HCT116 (cell line): ENCODE results near the gene COL19A1. TPM values are rescaled to one million over a fixed set of nuclear protein-coding genes. Genes with fewer than 3 reads are reported as not detected.

Experiments used
- ATAC-seq: fragments of 200-7000 bp; cut with Tn5 transposase; 2 replicates; pipeline ENCODE4 v1.9.1; 2020; ENCODE audit warnings: mild to moderate bottlenecking, moderate library complexity
- BruUV-seq: library from RNA; stranded (reverse); fragments of 400-500 nt; replicated peaks from 2 replicates; lab custom pipeline; 2021; lab: Mats Ljungman, UMichigan
- CTCF ChIA-PET: fragments of 300-600 bp; sonication (Branson Sonifier 250); formaldehyde crosslinking; loops from one replicate; lab custom pipeline; 2021; ENCODE audit warnings: antibody characterized with exemption; lab: Charles Lee
- POLR2A ChIA-PET: fragments of 300-600, 350-600 bp; sonication (Branson Sonifier 250); formaldehyde crosslinking; loops from one replicate; lab custom pipeline; 2021; ENCODE audit warnings: antibody characterized with exemption; lab: Charles Lee
- RAD21 ChIA-PET, 2 experiments: fragments of 300-600 bp; sonication (Branson Sonifier 250); formaldehyde crosslinking; loops; one replicate each; lab custom pipeline; 2023; ENCODE audit warnings: low total read pairs in 2 of 2; ENCODE audit not compliant: uncharacterized antibody in 2 of 2, unreplicated experiment in 2 of 2, low non-redundant PET in 1 of 2; lab: Charles Lee
- DNase-seq: peaks from one replicate; pipeline ENCODE4 v3.0.0-alpha.2; 2010; ENCODE audit warnings: low read depth, low spot score
- H2AFZ ChIP-seq: fragments of 200-600 bp; shearing (Covaris generic), sonication (generic); 2 replicates; pipeline ENCODE4 v1.6.1; 2017; ENCODE audit warnings: low read depth, mixed run types, mixed read lengths, antibody characterized with exemption, low read length; ENCODE audit not compliant: poor library complexity, severe bottlenecking
- H3K27ac ChIP-seq: 2 replicates; pipeline ENCODE4 v1.5.1; 2012; ENCODE audit warnings: low read depth, low read length
- H3K27me3 ChIP-seq: fragments of 200-600 bp; sonication (generic); 2 replicates; pipeline ENCODE4 v1.6.1; 2016; ENCODE audit warnings: mixed run types, low read length, mixed read lengths; ENCODE audit not compliant: insufficient read depth
- H3K36me3 ChIP-seq, 2 experiments: fragments of 200-500 bp in 1 of 2; fragments of 200-600 bp in 1 of 2; sonication (Bioruptor generic) in 1 of 2; sonication (generic) in 1 of 2; 2 replicates each; pipeline versions ENCODE4 v1.5.1 to v1.6.1; 2014 to 2016; ENCODE audit warnings: low read length in 2 of 2, inconsistent platforms in 1 of 2, mixed read lengths in 1 of 2, mixed run types in 1 of 2; ENCODE audit not compliant: insufficient read depth in 2 of 2, control insufficient read depth in 1 of 2
- H3K4me1 ChIP-seq, 2 experiments: fragments of 200-600 bp in 1 of 2; sonication (generic) in 1 of 2; 2 replicates each; pipeline versions ENCODE4 v1.5.1 to v1.6.1; 2012 to 2017; ENCODE audit warnings: low read length in 2 of 2, inconsistent platforms in 1 of 2, mild to moderate bottlenecking in 1 of 2, mixed read lengths in 1 of 2, mixed run types in 1 of 2, moderate library complexity in 1 of 2; ENCODE audit not compliant: insufficient read depth in 2 of 2, control insufficient read depth in 1 of 2
- H3K4me2 ChIP-seq: fragments of 200-600 bp; sonication (generic); 2 replicates; pipeline ENCODE4 v1.6.1; 2017; ENCODE audit warnings: mixed run types, low read length, mixed read lengths
- H3K4me3 ChIP-seq, 2 experiments: fragments of 200-600 bp in 1 of 2; sonication (generic) in 1 of 2; replicated peaks in 1 of 2; 2 replicates each; pipeline ENCODE4 v1.5.1; 2011 to 2016; ENCODE audit warnings: low read length in 2 of 2, control low read depth in 1 of 2, low read depth in 1 of 2, mild to moderate bottlenecking in 1 of 2, mixed read lengths in 1 of 2, mixed run types in 1 of 2
- H3K79me2 ChIP-seq: fragments of 200-600 bp; sonication (generic); 2 replicates; pipeline ENCODE4 v1.6.1; 2017; ENCODE audit warnings: mild to moderate bottlenecking, mixed run types, low read length, moderate library complexity, mixed read lengths; ENCODE audit not compliant: insufficient read depth
- H3K9ac ChIP-seq: fragments of 200-600 bp; sonication (generic); 2 replicates; pipeline ENCODE4 v1.6.1; 2016; ENCODE audit warnings: low read length, mixed read lengths
- H3K9me2 ChIP-seq: fragments of 200-600 bp; sonication (generic), shearing (Covaris generic); 2 replicates; pipeline ENCODE4 v1.6.1; 2017; ENCODE audit warnings: mixed run types, mild to moderate bottlenecking, moderate library complexity; ENCODE audit not compliant: insufficient read depth
- H3K9me3 ChIP-seq, 2 experiments: fragments of 200-500 bp in 1 of 2; fragments of 200-600 bp in 1 of 2; sonication (Bioruptor generic) in 1 of 2; sonication (generic) in 1 of 2; 2 replicates each; pipeline ENCODE4 v1.6.1; 2014 to 2017; ENCODE audit warnings: low read length in 2 of 2, mixed read lengths in 2 of 2, inconsistent platforms in 1 of 2, low read depth in 1 of 2, mild to moderate bottlenecking in 1 of 2, mixed run types in 1 of 2, moderate library complexity in 1 of 2; ENCODE audit not compliant: control insufficient read depth in 1 of 2, insufficient read depth in 1 of 2
- H4K20me1 ChIP-seq: fragments of 200-600 bp; sonication (generic), shearing (Covaris generic); 2 replicates; pipeline ENCODE4 v1.6.1; 2017; ENCODE audit warnings: mixed run types, mild to moderate bottlenecking, moderate library complexity; ENCODE audit not compliant: insufficient read depth
- ATF3 ChIP-seq: IDR thresholded peaks from 2 replicates; pipeline ENCODE4 v1.6.1; 2012
- CBX3 ChIP-seq: IDR thresholded peaks from 2 replicates; pipeline ENCODE4 v1.6.1; 2012; ENCODE audit warnings: low read depth
- EGR1 ChIP-seq: IDR thresholded peaks from 2 replicates; pipeline ENCODE4 v1.6.1; 2012; ENCODE audit warnings: low read depth
- ELF1 ChIP-seq: IDR thresholded peaks from 2 replicates; pipeline ENCODE4 v1.6.1; 2012; ENCODE audit warnings: low read depth, borderline replicate concordance
- EZH2 ChIP-seq: fragments of 200-600 bp; sonication (generic); IDR thresholded peaks from 2 replicates; pipeline ENCODE4 v1.6.1; 2017; ENCODE audit warnings: antibody characterized with exemption, mixed run types
- EZH2phosphoT487 ChIP-seq: fragments of 200-600 bp; IDR thresholded peaks from 2 replicates; pipeline ENCODE4 v1.6.1; 2018; ENCODE audit warnings: antibody characterized with exemption, borderline replicate concordance
- FOSL1 ChIP-seq: IDR thresholded peaks from 2 replicates; pipeline ENCODE4 v1.6.1; 2012; ENCODE audit warnings: low read depth
- JUND ChIP-seq: IDR thresholded peaks from 2 replicates; pipeline ENCODE4 v1.6.1; 2012
- MAX ChIP-seq: IDR thresholded peaks from 2 replicates; pipeline ENCODE4 v1.6.1; 2012
- POLR2A ChIP-seq: IDR thresholded peaks from 2 replicates; pipeline ENCODE4 v1.7.0; 2011; ENCODE audit warnings: borderline replicate concordance; ENCODE audit not compliant: insufficient read depth, insufficient read length; ENCODE audit errors: extremely low read depth
- POLR2AphosphoS5 ChIP-seq: IDR thresholded peaks from 2 replicates; pipeline ENCODE4 v1.6.1; 2011; ENCODE audit warnings: mild to moderate bottlenecking, low read depth, low read length, moderate library complexity
- RAD21 ChIP-seq: IDR thresholded peaks from 2 replicates; pipeline ENCODE4 v1.6.1; 2012; ENCODE audit warnings: low read depth, mild to moderate bottlenecking
- REST ChIP-seq: IDR thresholded peaks from 2 replicates; pipeline ENCODE4 v1.6.1; 2012; ENCODE audit warnings: low read depth
- SIN3A ChIP-seq: IDR thresholded peaks from 2 replicates; pipeline ENCODE4 v1.6.1; 2012; ENCODE audit warnings: low read depth
- SP1 ChIP-seq: IDR thresholded peaks from 2 replicates; pipeline ENCODE4 v1.6.1; 2012; ENCODE audit warnings: low read depth
- TCF7L2 ChIP-seq: IDR thresholded peaks from 2 replicates; pipeline ENCODE4 v1.7.0; 2011; ENCODE audit warnings: borderline replicate concordance, inconsistent platforms; ENCODE audit not compliant: insufficient read depth, insufficient read length; ENCODE audit errors: extremely low read depth
- YY1 ChIP-seq: IDR thresholded peaks from 2 replicates; pipeline ENCODE4 v1.6.1; 2011; ENCODE audit warnings: low read length, low read depth, moderate library complexity, mild to moderate bottlenecking; ENCODE audit not compliant: insufficient replicate concordance; ENCODE audit errors: extremely low read depth
- ZFX ChIP-seq: fragments of 450-650 bp; IDR thresholded peaks from 2 replicates; pipeline ENCODE4 v1.6.1; 2017
- intact Hi-C: fragments of 100-400 bp; cut with micrococcal nuclease; formaldehyde crosslinking; loops from 2 replicates; pipeline ENCODE4 v1.10.0; 2022
- total RNA-seq: library from RNA; stranded (reverse); gene quantifications from one replicate; pipeline ENCODE4 v1.2.1, GENCODE V29; 2021; ENCODE audit not compliant: unreplicated experiment

Gene COL19A1
- total RNA-seq, 1 experiment from 2014 or later: not detected

GRCh38 chr6:70176842-70177550 is 310.6 kb downstream of the COL19A1 start (continued):
- TF ChIP-seq FOSL1 (no peak), SIN3A (no peak)

- TF ChIP-seq SIN3A (no peak), RAD21 (no peak), ZFX (no peak), POLR2AphosphoS5 (no peak), EZH2phosphoT487 (no peak), POLR2A (no peak), ELF1 (no peak), ATF3 (no peak), JUND (no peak), SP1 (no peak), TCF7L2 (no peak), YY1 (no peak), EGR1 (no peak), EZH2 (no peak), MAX (no peak), CBX3 (no peak), REST (no peak)
Observed at GRCh38 chr6:70180183-70180900, 314.0 kb downstream of the COL19A1 start.

More at GRCh38 chr6:70180183-70180900, 314.0 kb downstream of the COL19A1 start:
- no peak overlapping the region for H3K4me3 ChIP-seq
- intact Hi-C loops: no loop called here
- no peak overlapping the region for H3K9ac ChIP-seq
- no TSS peak for BruUV-seq
- no peak overlapping the region for H2AFZ ChIP-seq
- H3K27me3 ChIP-seq: peaks cover 11% of the 10 kb centered on the region; the same call in 1 of the 2 replicates
- no peaks in the 10 kb centered on the region for H3K9me3 ChIP-seq
- H3K36me3 ChIP-seq: no peaks in the 10 kb centered on the region
- no peaks in the 10 kb centered on the region for H3K79me2 ChIP-seq
- POLR2A ChIA-PET: no interaction called here
- no peak overlapping the region for H3K27ac ChIP-seq
- H4K20me1 ChIP-seq: no peaks in the 10 kb centered on the region
- no peaks in the 10 kb centered on the region for H3K4me1 ChIP-seq
- no peak overlapping the region for H3K4me2 ChIP-seq
- DNase-seq (no peak), ATAC-seq (no peak)
- H3K9me2 ChIP-seq: no peaks in the 10 kb centered on the region
- RAD21 ChIA-PET: no interaction called here
- CTCF ChIA-PET: no interaction called here
